BJ (cell line): ENCODE data around the gene UQCC5. TPM values are rescaled to one million over a fixed set of nuclear protein-coding genes. Genes with fewer than 3 reads are reported as not detected.

Experiments used
- CTCF ChIA-PET: fragments of 350-600 bp; formaldehyde crosslinking; extraction: SDS; loops from one replicate; lab custom pipeline; 2021; ENCODE audit warnings: antibody characterized with exemption, inconsistent platforms; lab: Yijun Ruan, JAX
- POLR2A ChIA-PET: fragments of 300-600 bp; sonication (Branson Sonifier 250); formaldehyde crosslinking; extraction: SDS; loops from one replicate; lab custom pipeline; 2021; ENCODE audit warnings: antibody characterized with exemption; lab: Charles Lee
- DNase-seq: peaks from one replicate; pipeline ENCODE4 v3.0.0-alpha.2; 2011; ENCODE audit warnings: low read depth
- H3K27me3 ChIP-seq: 2 replicates; pipeline ENCODE4 v1.6.0; 2011; ENCODE audit warnings: low read length; ENCODE audit not compliant: control insufficient read depth, insufficient read depth
- H3K36me3 ChIP-seq: 2 replicates; pipeline ENCODE4 v1.5.1; 2011; ENCODE audit warnings: low read length; ENCODE audit not compliant: control insufficient read depth, insufficient read depth
- H3K4me3 ChIP-seq: 2 replicates; pipeline ENCODE4 v1.5.1; 2011; ENCODE audit warnings: low read depth, mild to moderate bottlenecking, control low read depth, low read length
- polyA plus RNA-seq: library from polyadenylated mRNA; depleted of rRNA; stranded (reverse); fragments of >200 nt; gene quantifications from 2 replicates; pipeline ENCODE4 v1.2.3, GENCODE V29; 2011
- TF ChIP-seq, protein P1 (sequence below): IDR thresholded peaks from 2 replicates; pipeline ENCODE4 v1.5.1; 2011; ENCODE audit warnings: low read depth, mild to moderate bottlenecking, control low read depth, inconsistent platforms, low read length, moderate library complexity; ENCODE audit not compliant: insufficient read depth

UQCC5 gene
- polyA plus RNA-seq, 1 experiment, result 11.9 TPM

DNA sequence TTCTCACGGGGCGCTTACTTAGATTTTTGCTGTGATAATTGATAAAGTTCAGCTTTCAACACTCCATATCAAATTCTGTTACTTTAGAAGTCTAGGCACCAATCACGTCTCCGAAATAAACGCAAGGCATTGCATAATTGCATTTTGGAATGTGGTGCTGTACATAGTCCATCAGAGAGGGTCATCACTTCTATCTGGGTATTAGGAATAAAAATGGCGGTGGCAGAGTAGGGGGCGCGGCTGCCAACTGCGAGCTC is 365 bp upstream of the UQCC5 start:
- Histone ChIP-seq H3K4me3 (no peak overlapping the region), H3K27me3 (no peaks in the 10 kb centered on the region), H3K36me3 (no peaks in the 10 kb centered on the region)
- POLR2A ChIA-PET, result interaction anchor here (0.6 to 1.0 kb wide), 2 partner anchors 109 to 159 kb away, joined by 4 to 23 read pairs; no protein-coding TSS in a partner anchor
- no peak for DNase-seq
- TF ChIP-seq, protein P1, sequence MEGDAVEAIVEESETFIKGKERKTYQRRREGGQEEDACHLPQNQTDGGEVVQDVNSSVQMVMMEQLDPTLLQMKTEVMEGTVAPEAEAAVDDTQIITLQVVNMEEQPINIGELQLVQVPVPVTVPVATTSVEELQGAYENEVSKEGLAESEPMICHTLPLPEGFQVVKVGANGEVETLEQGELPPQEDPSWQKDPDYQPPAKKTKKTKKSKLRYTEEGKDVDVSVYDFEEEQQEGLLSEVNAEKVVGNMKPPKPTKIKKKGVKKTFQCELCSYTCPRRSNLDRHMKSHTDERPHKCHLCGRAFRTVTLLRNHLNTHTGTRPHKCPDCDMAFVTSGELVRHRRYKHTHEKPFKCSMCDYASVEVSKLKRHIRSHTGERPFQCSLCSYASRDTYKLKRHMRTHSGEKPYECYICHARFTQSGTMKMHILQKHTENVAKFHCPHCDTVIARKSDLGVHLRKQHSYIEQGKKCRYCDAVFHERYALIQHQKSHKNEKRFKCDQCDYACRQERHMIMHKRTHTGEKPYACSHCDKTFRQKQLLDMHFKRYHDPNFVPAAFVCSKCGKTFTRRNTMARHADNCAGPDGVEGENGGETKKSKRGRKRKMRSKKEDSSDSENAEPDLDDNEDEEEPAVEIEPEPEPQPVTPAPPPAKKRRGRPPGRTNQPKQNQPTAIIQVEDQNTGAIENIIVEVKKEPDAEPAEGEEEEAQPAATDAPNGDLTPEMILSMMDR, result no peak
- CTCF ChIA-PET, result interaction anchor here (1.3 kb wide), 1 partner anchor 109 kb away, joined by 3 read pairs; no protein-coding TSS in a partner anchor

DNA sequence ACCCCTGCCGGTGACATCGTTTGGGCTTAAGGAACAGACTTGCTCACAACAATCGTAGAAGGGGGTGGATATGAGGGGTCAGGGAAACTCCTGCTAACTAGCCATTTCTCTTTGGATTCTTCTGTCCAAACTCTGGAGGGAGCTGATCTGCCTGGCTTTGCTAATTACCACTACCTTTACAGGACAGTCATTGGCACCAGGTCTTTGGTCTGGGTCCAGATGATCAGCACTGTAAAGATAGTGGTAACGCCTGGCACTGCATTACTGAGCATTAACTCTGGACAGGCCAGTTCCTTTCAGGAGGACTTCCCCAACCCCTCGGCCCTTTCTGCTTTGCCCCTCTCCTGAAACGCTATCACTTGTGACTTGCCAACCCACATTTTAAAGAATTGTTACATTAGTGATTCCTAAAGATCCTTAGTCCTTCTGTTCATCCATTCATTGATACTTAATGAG is 788 bp downstream of the UQCC5 start:
- ChIA-PET CTCF (interaction anchor here (0.6 kb wide), 1 partner anchor 57 kb away, joined by 3 read pairs; no protein-coding TSS in a partner anchor), POLR2A (no interaction called here)
- Histone ChIP-seq H3K4me3 (peak overlapping the region; percentile 78), H3K36me3 (no peaks in the 10 kb centered on the region), H3K27me3 (no peaks in the 10 kb centered on the region)
- no peak for DNase-seq
- TF ChIP-seq, protein P1, result no peak

DNA sequence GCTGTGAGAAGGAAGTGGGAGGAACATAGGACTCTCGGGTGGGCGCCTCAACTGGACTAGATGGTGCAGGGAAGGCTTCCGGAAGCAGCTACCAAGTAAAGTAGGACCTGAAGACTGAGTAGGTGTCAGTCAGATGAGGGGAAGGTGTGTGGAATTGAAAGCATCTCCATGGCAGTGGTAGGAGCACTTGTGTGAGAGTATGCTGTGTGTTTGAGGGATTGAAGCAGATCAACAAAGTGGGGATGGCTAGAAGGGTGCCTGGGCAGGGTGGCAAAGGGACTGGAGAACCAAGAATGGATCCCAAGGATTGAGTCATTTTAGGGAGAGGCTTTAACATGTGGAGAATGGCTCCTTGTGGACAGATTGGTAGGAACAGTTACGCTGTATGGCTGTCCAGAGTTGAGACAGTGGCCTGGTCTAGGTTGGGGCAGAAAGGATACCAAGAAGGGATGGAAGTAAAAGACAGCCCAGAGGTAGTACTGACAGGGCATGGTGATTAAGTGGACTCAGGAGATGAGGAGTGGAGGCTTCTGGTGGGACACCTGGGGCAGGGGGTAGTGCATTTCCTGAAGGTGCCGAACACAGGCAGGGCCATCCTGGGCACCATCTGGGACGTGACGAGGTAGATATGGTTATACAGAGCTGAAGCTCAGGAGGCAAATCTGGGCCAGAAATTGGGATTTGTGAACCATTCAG is 1.5 kb downstream of the UQCC5 start:
- DNase-seq, result no peak
- ChIA-PET CTCF (interaction anchor here (0.6 kb wide), 1 partner anchor 58 kb away, joined by 3 read pairs; no protein-coding TSS in a partner anchor), POLR2A (no interaction called here)
- no peaks in the 10 kb centered on the region for H3K27me3 ChIP-seq
- TF ChIP-seq, protein P1, result no peak
- no peaks in the 10 kb centered on the region for H3K36me3 ChIP-seq
- peak overlapping the region; percentile 78 for H3K4me3 ChIP-seq

DNA sequence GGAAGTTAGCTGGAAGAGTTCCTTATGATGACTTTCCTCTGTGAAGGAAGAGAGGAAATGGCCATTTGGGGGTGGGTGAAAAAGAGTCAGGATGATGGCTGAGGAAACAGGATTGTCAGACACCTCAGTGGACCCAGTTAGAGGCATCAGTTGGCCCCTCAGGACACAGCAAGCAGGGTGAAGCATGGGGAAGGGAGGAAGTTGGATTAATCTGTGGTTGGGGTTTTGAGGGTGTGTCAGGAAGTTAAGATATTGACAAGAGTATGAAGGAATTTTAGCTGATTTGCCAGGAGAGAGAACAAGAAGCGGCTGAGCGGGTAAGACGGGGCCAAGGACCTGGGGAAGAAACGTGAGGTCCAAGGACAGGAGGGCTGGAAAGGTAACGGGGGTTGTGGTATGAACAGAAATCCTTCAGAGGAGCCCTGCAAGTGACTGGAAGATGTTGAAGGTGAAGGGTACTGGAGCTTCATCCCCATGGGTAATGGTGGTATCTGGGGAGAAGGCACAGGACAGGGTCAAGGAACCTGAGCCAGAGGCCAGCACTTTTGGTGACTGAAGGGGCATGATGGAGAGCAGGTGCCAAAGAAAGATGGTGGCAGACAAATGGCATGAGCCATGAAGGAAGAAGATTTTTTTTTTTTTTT is 2.7 kb downstream of the UQCC5 start:
- CTCF ChIA-PET, result interaction anchor here (0.7 kb wide), 1 partner anchor 12 kb away, joined by 3 read pairs; no protein-coding TSS in a partner anchor
- H3K4me3 ChIP-seq, result no peak overlapping the region
- no peaks in the 10 kb centered on the region for H3K27me3 ChIP-seq
- no peaks in the 10 kb centered on the region for H3K36me3 ChIP-seq
- POLR2A ChIA-PET, result no interaction called here
- TF ChIP-seq, protein P1, result no peak
- DNase-seq, result no peak

DNA sequence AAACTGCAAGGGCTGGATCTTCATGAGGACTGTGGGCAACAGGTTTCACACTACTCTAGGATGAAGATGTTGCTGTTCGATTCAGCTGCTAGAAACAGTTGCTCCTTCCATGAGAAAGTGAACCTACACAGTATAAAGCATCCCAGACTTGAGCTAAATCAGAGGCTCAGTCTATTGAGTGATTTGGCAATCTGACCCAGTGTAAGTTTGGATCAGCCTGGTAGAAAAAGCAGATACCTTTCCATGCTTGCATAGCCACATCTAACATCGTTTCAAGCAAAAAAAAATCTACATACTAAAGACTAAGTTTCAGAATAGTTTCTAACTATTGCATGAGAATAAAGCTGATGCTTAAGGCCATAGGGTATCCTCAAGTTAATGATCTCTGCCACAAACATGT is 4.6 kb downstream of the UQCC5 start:
- H3K36me3 ChIP-seq, result no peaks in the 10 kb centered on the region
- ChIA-PET POLR2A (no interaction called here), CTCF (no interaction called here)
- TF ChIP-seq, protein P1, result no peak
- DNase-seq, result no peak
- no peak overlapping the region for H3K4me3 ChIP-seq
- no peaks in the 10 kb centered on the region for H3K27me3 ChIP-seq
